H9 (cell line): Measurements from ENCODE around the gene FOXB2. TPM values are rescaled to one million over a fixed set of nuclear protein-coding genes. Genes with fewer than 3 reads are reported as not detected.

Experiments
- DNase-seq: peaks from one replicate; pipeline ENCODE4 v3.0.0-alpha.2; 2017
- H2AFZ ChIP-seq: one replicate; pipeline ENCODE4 v1.6.1; 2013; ENCODE audit warnings: mild to moderate bottlenecking, low read length, control low read depth, moderate library complexity
- H2AK5ac ChIP-seq: 2 replicates; pipeline ENCODE4 v1.6.1; 2013; ENCODE audit warnings: low read length, control low read depth, mixed read lengths; ENCODE audit not compliant: insufficient read length
- H2BK120ac ChIP-seq: one replicate; pipeline ENCODE4 v1.6.1; 2013; ENCODE audit warnings: low read depth, mild to moderate bottlenecking, low read length, control low read depth, inconsistent platforms; ENCODE audit not compliant: poor library complexity, severe bottlenecking
- H2BK12ac ChIP-seq: 2 replicates; pipeline ENCODE4 v1.6.1; 2013; ENCODE audit warnings: low read length, control low read depth, mixed read lengths, low read depth; ENCODE audit not compliant: insufficient read length
- H2BK15ac ChIP-seq: 2 replicates; pipeline ENCODE4 v1.6.1; 2013; ENCODE audit warnings: low read depth, low read length, control low read depth
- H2BK20ac ChIP-seq: one replicate; pipeline ENCODE4 v1.6.1; 2013; ENCODE audit warnings: low read depth, mild to moderate bottlenecking, low read length, control low read depth, inconsistent platforms; ENCODE audit not compliant: poor library complexity, severe bottlenecking
- H2BK5ac ChIP-seq: 2 replicates; pipeline ENCODE4 v1.6.1; 2013; ENCODE audit warnings: low read length, control low read depth, mixed read lengths; ENCODE audit not compliant: insufficient read length
- H3K14ac ChIP-seq: 2 replicates; pipeline ENCODE4 v1.6.1; 2013; ENCODE audit warnings: low read length, control low read depth; ENCODE audit not compliant: insufficient read depth
- H3K18ac ChIP-seq: 2 replicates; pipeline ENCODE4 v1.6.1; 2013; ENCODE audit warnings: low read depth, mild to moderate bottlenecking, mixed read lengths, low read length, control low read depth; ENCODE audit not compliant: insufficient read length
- H3K23ac ChIP-seq: 2 replicates; pipeline ENCODE4 v1.6.1; 2013; ENCODE audit warnings: low read length, control low read depth, mixed read lengths, low read depth; ENCODE audit not compliant: insufficient read length
- H3K23me2 ChIP-seq: 2 replicates; pipeline ENCODE4 v1.6.1; 2013; ENCODE audit warnings: low read depth, mild to moderate bottlenecking, mixed read lengths, low read length, control low read depth; ENCODE audit not compliant: insufficient read length, poor library complexity, severe bottlenecking
- H3K27ac ChIP-seq: 2 replicates; pipeline ENCODE4 v1.5.1; 2013; ENCODE audit warnings: low read length, control low read depth, mixed read lengths, low read depth; ENCODE audit not compliant: insufficient read length
- H3K27me3 ChIP-seq: 2 replicates; pipeline ENCODE4 v1.6.1; 2013; ENCODE audit warnings: low read length, control low read depth, inconsistent platforms; ENCODE audit not compliant: insufficient read depth
- H3K4ac ChIP-seq: 2 replicates; pipeline ENCODE4 v1.6.1; 2013; ENCODE audit warnings: low read depth, mild to moderate bottlenecking, control low read depth, inconsistent platforms, low read length, moderate library complexity
- H3K4me1 ChIP-seq: 2 replicates; pipeline ENCODE4 v1.6.1; 2013; ENCODE audit warnings: low read length, control low read depth, inconsistent platforms; ENCODE audit not compliant: insufficient read depth
- H3K4me2 ChIP-seq: 2 replicates; pipeline ENCODE4 v1.6.1; 2013; ENCODE audit warnings: low read length, control low read depth, mixed read lengths; ENCODE audit not compliant: insufficient read length, insufficient read depth
- H3K56ac ChIP-seq: 2 replicates; pipeline ENCODE4 v1.6.1; 2013; ENCODE audit warnings: low read depth, mild to moderate bottlenecking, mixed read lengths, low read length, control low read depth; ENCODE audit not compliant: insufficient read length
- H3K79me1 ChIP-seq: 2 replicates; pipeline ENCODE4 v1.6.1; 2013; ENCODE audit warnings: low read depth, mild to moderate bottlenecking, moderate library complexity, low read length, control low read depth, inconsistent platforms; ENCODE audit not compliant: insufficient read depth, poor library complexity, severe bottlenecking
- H3K79me2 ChIP-seq: 2 replicates; pipeline ENCODE4 v1.6.1; 2013; ENCODE audit warnings: low read length, control low read depth, inconsistent platforms; ENCODE audit not compliant: insufficient read depth
- H3K9ac ChIP-seq: 2 replicates; pipeline ENCODE4 v1.6.1; 2013; ENCODE audit warnings: low read length, control low read depth, mixed read lengths; ENCODE audit not compliant: insufficient read length; ENCODE audit errors: extremely low read depth
- H3K9me3 ChIP-seq: one replicate; pipeline ENCODE4 v1.6.1; 2013; ENCODE audit warnings: low read depth, low read length, inconsistent platforms; ENCODE audit not compliant: control insufficient read depth
- H3T11ph ChIP-seq: one replicate; pipeline ENCODE4 v1.6.1; 2013; ENCODE audit warnings: mild to moderate bottlenecking, low read length, control low read depth, inconsistent platforms
- H4K20me1 ChIP-seq: one replicate; pipeline ENCODE4 v1.6.1; 2013; ENCODE audit not compliant: control insufficient read depth, insufficient read length, insufficient read depth
- H4K5ac ChIP-seq: 2 replicates; pipeline ENCODE4 v1.6.1; 2013; ENCODE audit warnings: low read depth, mild to moderate bottlenecking, mixed read lengths, low read length, control low read depth; ENCODE audit not compliant: insufficient read length
- H4K8ac ChIP-seq: replicated peaks from 2 replicates; pipeline ENCODE4 v1.6.1; 2013; ENCODE audit warnings: low read length, control low read depth, mixed read lengths, low read depth; ENCODE audit not compliant: insufficient read length
- H4K91ac ChIP-seq: 2 replicates; pipeline ENCODE4 v1.6.1; 2013; ENCODE audit warnings: low read depth, mild to moderate bottlenecking, moderate library complexity, mixed read lengths, low read length, control low read depth; ENCODE audit not compliant: insufficient read length
- H3K27ac Mint-ChIP-seq, 3 experiments: 2 replicates in 2 of 3; 3 replicates in 1 of 3; pipeline ENCODE4 v1.8.0; 2020 to 2021; ENCODE audit warnings: mixed read lengths in 3 of 3, mild to moderate bottlenecking in 1 of 3, moderate library complexity in 1 of 3
- H3K27me3 Mint-ChIP-seq: 2 replicates; pipeline ENCODE4 v1.8.0; 2021; ENCODE audit warnings: low read depth, mild to moderate bottlenecking, moderate library complexity, mixed read lengths
- H3K36me3 Mint-ChIP-seq, 3 experiments: 2 replicates in 2 of 3; 3 replicates in 1 of 3; pipeline ENCODE4 v1.8.0; 2020 to 2021; ENCODE audit warnings: low read depth in 3 of 3, mixed read lengths in 3 of 3; ENCODE audit not compliant: insufficient read depth in 1 of 3
- H3K4me1 Mint-ChIP-seq, 2 experiments: 2 replicates each; pipeline ENCODE4 v1.8.0; 2020; ENCODE audit warnings: mixed read lengths in 2 of 2
- H3K4me3 Mint-ChIP-seq, 2 experiments: 2 replicates in 1 of 2; 3 replicates in 1 of 2; pipeline ENCODE4 v1.8.0; 2020 to 2021; ENCODE audit warnings: mild to moderate bottlenecking in 2 of 2, mixed read lengths in 2 of 2, moderate library complexity in 1 of 2
- H3K9me3 Mint-ChIP-seq, 2 experiments: 2 replicates in 1 of 2; 3 replicates in 1 of 2; pipeline ENCODE4 v1.8.0; 2020; ENCODE audit warnings: mild to moderate bottlenecking in 2 of 2, mixed read lengths in 2 of 2, moderate library complexity in 1 of 2
- CTCF ChIP-seq: fragments of 200-600 bp; sonication (generic); conservative IDR thresholded peaks from 3 replicates; pipeline ENCODE4 v1.8.0; 2021; ENCODE audit warnings: antibody characterized with exemption, mild to moderate bottlenecking
- WGBS: extraction: QIAGEN DNeasy Blood & Tissue Kit; methylation state at CpG from one replicate; pipeline ENCODE4 v1.1.7; 2013; ENCODE audit warnings: missing lambda C conversion rate, low lambda C conversion rate, mixed read lengths; ENCODE audit not compliant: insufficient read length; ENCODE audit errors: extremely low coverage; 5-methylcytosine and 5-hydroxymethylcytosine counted together
- total RNA-seq: library from RNA; stranded (reverse); gene quantifications from 2 replicates; pipeline ENCODE4 v1.2.1, GENCODE V29; 2021

The FOXB2 gene
- total RNA-seq, 1 experiment from 2014 or later, result 7.8 TPM

- peaks cover 41 to 52% of the 10 kb centered on the region in 2 experiments for H3K4me1 Mint-ChIP-seq
- WGBS, result no CpG with 5 or more reads among the region's 3 CpGs
- H3K27ac ChIP-seq, result no peak overlapping the region
- H3K4me3 Mint-ChIP-seq, result no peak overlapping the region
- H2BK15ac ChIP-seq, result no peak overlapping the region
- DNase-seq, result no peak
- no peak overlapping the region for H4K8ac ChIP-seq
- no peaks in the 10 kb centered on the region for H3K9me3 ChIP-seq
- no peak overlapping the region for H3T11ph ChIP-seq
- no peak overlapping the region for H2AK5ac ChIP-seq
- peaks cover 6% of the 10 kb centered on the region for H3K23me2 ChIP-seq
- H3K27me3 ChIP-seq, result peaks cover 29% of the 10 kb centered on the region
- H3K4ac ChIP-seq, result no peak overlapping the region
- no peak overlapping the region for H4K91ac ChIP-seq
- no peak overlapping the region for H3K23ac ChIP-seq
- no peak overlapping the region for H4K5ac ChIP-seq
- H2BK5ac ChIP-seq, result no peak overlapping the region
- no peak overlapping the region for H2BK12ac ChIP-seq
- no peak overlapping the region for H2BK120ac ChIP-seq
- H2AFZ ChIP-seq, result no peak overlapping the region
- H3K18ac ChIP-seq, result no peak overlapping the region
- H3K4me1 ChIP-seq, result peaks cover 14% of the 10 kb centered on the region; the same call in 1 of the 2 replicates
- H3K79me2 ChIP-seq, result no peaks in the 10 kb centered on the region
- H3K9me3 Mint-ChIP-seq, result no peaks in the 10 kb centered on the region; a peak in 1 of 5 replicates
- H3K14ac ChIP-seq, result no peak overlapping the region
- no peak for TF ChIP-seq CTCF
- no peak overlapping the region for H3K9ac ChIP-seq
- H3K36me3 Mint-ChIP-seq, result peaks cover 0 to 3% (median 0%) of the 10 kb centered on the region in 3 experiments; a peak in 1 of 7 replicates
- H3K79me1 ChIP-seq, result no peaks in the 10 kb centered on the region
- H2BK20ac ChIP-seq, result no peak overlapping the region
- H3K56ac ChIP-seq, result no peak overlapping the region
- H3K27me3 Mint-ChIP-seq, result peaks cover 72% of the 10 kb centered on the region
- H3K4me2 ChIP-seq, result no peak overlapping the region
- H3K27ac Mint-ChIP-seq, result no peak overlapping the region
- H4K20me1 ChIP-seq, result no peaks in the 10 kb centered on the region
Measured at GRCh38 chr9:77024776-77025545, 5.5 kb downstream of the FOXB2 start.
